HG02763 (cell line): ENCODE measurements around the gene CCDC39.
A peak's percentile ranks its signal among the peaks of the same experiment; 100 is the strongest.

Experiments used
- ATAC-seq: cut with Tn5 transposase; IDR thresholded peaks from one replicate; pipeline ENCODE4 v1.9.1; 2021; ENCODE audit warnings: mild to moderate bottlenecking, moderate library complexity; ENCODE audit not compliant: unreplicated experiment

Gene CCDC39

GRCh38 chr3:180679178-180680096 lies at the start of gene CCDC39:
Gene CCDC39 (minus strand): TSS chr3:180679489. CDS start chr3:180679380, 109 bp downstream.
- peak; percentile 96 for ATAC-seq

- no peak for ATAC-seq
Observed at GRCh38 chr3:180720012-180720411, 40.7 kb upstream of the CCDC39 start.

- ATAC-seq: no peak
Observed at GRCh38 chr3:180707896-180708295, 28.6 kb upstream of the CCDC39 start.

GRCh38 chr3:180705619-180706018 lies 26.3 kb upstream of the CCDC39 start:
- no peak for ATAC-seq

GRCh38 chr3:180704532-180704931 lies 25.2 kb upstream of the CCDC39 start:
- no peak for ATAC-seq

- no peak for ATAC-seq
Observed at GRCh38 chr3:180700941-180701340, 21.7 kb upstream of the CCDC39 start.

- no peak for ATAC-seq
Observed at GRCh38 chr3:180698760-180699270, 19.5 kb upstream of the CCDC39 start.

- ATAC-seq: no peak
Observed at GRCh38 chr3:180694321-180694720, 15.0 kb upstream of the CCDC39 start.

- no peak for ATAC-seq
Observed at GRCh38 chr3:180693656-180694055, 14.4 kb upstream of the CCDC39 start.

- ATAC-seq: no peak
Observed at GRCh38 chr3:180690061-180690460, 10.8 kb upstream of the CCDC39 start.

- no peak for ATAC-seq
Observed at GRCh38 chr3:180684807-180685206, 5.5 kb upstream of the CCDC39 start.

GRCh38 chr3:180683816-180684215 lies 4.5 kb upstream of the CCDC39 start:
- no peak for ATAC-seq

- ATAC-seq: peak; percentile 31
Observed at GRCh38 chr3:180680097-180680430, 775 bp upstream of the CCDC39 start.

- ATAC-seq: no peak
Observed at GRCh38 chr3:180678231-180678630, 1.1 kb downstream of the CCDC39 start.

- ATAC-seq: no peak
Observed at GRCh38 chr3:180661444-180661843, 17.8 kb downstream of the CCDC39 start.

- no peak for ATAC-seq
Observed at GRCh38 chr3:180657094-180657493, 22.2 kb downstream of the CCDC39 start.

- no peak for ATAC-seq
Observed at GRCh38 chr3:180656406-180656805, 22.9 kb downstream of the CCDC39 start.

- no peak for ATAC-seq
Observed at GRCh38 chr3:180646187-180646790, 33.0 kb downstream of the CCDC39 start.

- no peak for ATAC-seq
Observed at GRCh38 chr3:180640987-180641386, 38.3 kb downstream of the CCDC39 start.

GRCh38 chr3:180633722-180634121 lies 45.6 kb downstream of the CCDC39 start:
- ATAC-seq: no peak

- ATAC-seq: no peak
Observed at GRCh38 chr3:180631317-180631716, 48.0 kb downstream of the CCDC39 start.

- no peak for ATAC-seq
Observed at GRCh38 chr3:180630371-180630770, 48.9 kb downstream of the CCDC39 start.
